ENCODE measurements around the gene ARL5A.

- no peak for TF ChIP-seq YY1 (IDR thresholded peaks at IDR 0.05; ENCODE audit: insufficient read depth, insufficient read length)
- TF ChIP-seq SUZ12 (IDR thresholded peaks at IDR 0.05; ENCODE audit: extremely low read depth, insufficient read depth, insufficient read length) = no peak
- TF ChIP-seq ZNF274 (IDR thresholded peaks at IDR 0.05; ENCODE audit: low read depth, low read length) = no peak
Measured at GRCh38 chr2:151808258-151809072, 19.8 kb downstream of the ARL5A start.
